Fibroblast of lung (primary cell): ENCODE data around the gene SUPT16H. TPM values are rescaled to one million over a fixed set of nuclear protein-coding genes. Genes with fewer than 3 reads are reported as not detected.

ENCODE experiments used
- DNase-seq, 2 donors: peaks; one replicate each; pipeline versions ENCODE4 v3.0.0 to v3.0.0-alpha.2; 2010; ENCODE audit warnings: low read depth in 2 of 2
- H2AFZ ChIP-seq: 2 replicates; pipeline ENCODE4 v1.5.1; 2012; ENCODE audit warnings: low read length, control low read depth, inconsistent platforms
- H3K27ac ChIP-seq: 2 replicates; pipeline ENCODE4 v1.5.1; 2011; ENCODE audit warnings: low read length, control low read depth; ENCODE audit not compliant: insufficient read depth
- H3K27me3 ChIP-seq: 2 replicates; pipeline ENCODE4 v1.5.1; 2011; ENCODE audit warnings: mild to moderate bottlenecking, low read length; ENCODE audit not compliant: control insufficient read depth, insufficient read depth
- H3K36me3 ChIP-seq: 2 replicates; pipeline ENCODE4 v1.5.1; 2011; ENCODE audit warnings: low read length; ENCODE audit not compliant: control insufficient read depth, insufficient read depth
- H3K4me1 ChIP-seq: 2 replicates; pipeline ENCODE4 v1.5.1; 2011; ENCODE audit warnings: low read length; ENCODE audit not compliant: control insufficient read depth, insufficient read depth; ENCODE audit errors: extremely low read depth
- H3K4me2 ChIP-seq: 2 replicates; pipeline ENCODE4 v1.5.1; 2011; ENCODE audit warnings: low read length, control low read depth; ENCODE audit not compliant: insufficient read depth; ENCODE audit errors: extremely low read depth
- H3K4me3 ChIP-seq, 4 experiments: fragments of 200-600 bp in 1 of 4; sonication (generic) in 1 of 4; replicated peaks in 1 of 4; 2 replicates each; pipeline ENCODE4 v1.5.1; 2011 to 2016; ENCODE audit warnings: low read length in 4 of 4, low read depth in 3 of 4, mild to moderate bottlenecking in 3 of 4, control low read depth in 2 of 4, inconsistent platforms in 1 of 4, mixed read lengths in 1 of 4; ENCODE audit not compliant: insufficient read depth in 1 of 4; ENCODE audit errors: control extremely low read depth in 1 of 4
- H3K79me2 ChIP-seq: 2 replicates; pipeline ENCODE4 v1.5.1; 2012; ENCODE audit warnings: mild to moderate bottlenecking, low read length, inconsistent platforms; ENCODE audit not compliant: control insufficient read depth, insufficient read depth
- H3K9ac ChIP-seq: 2 replicates; pipeline ENCODE4 v1.5.1; 2011; ENCODE audit warnings: mild to moderate bottlenecking, low read length, control low read depth; ENCODE audit not compliant: insufficient read depth
- H3K9me3 ChIP-seq: 2 replicates; pipeline ENCODE4 v1.5.1; 2012; ENCODE audit warnings: low read depth, low read length; ENCODE audit not compliant: control insufficient read depth, insufficient read depth
- H4K20me1 ChIP-seq: 2 replicates; pipeline ENCODE4 v1.5.1; 2011; ENCODE audit warnings: low read length; ENCODE audit not compliant: control insufficient read depth, insufficient read depth; ENCODE audit errors: extremely low read depth
- CTCF ChIP-seq, 2 donors: IDR thresholded peaks in 1 of 2; conservative IDR thresholded peaks in 1 of 2; 1 replicate in 1 of 2; 2 replicates in 1 of 2; pipeline ENCODE4 v1.5.1; 2011 to 2012; ENCODE audit warnings: low read length in 2 of 2, control low read depth in 1 of 2, inconsistent platforms in 1 of 2, low read depth in 1 of 2, mild to moderate bottlenecking in 1 of 2
- EZH2 ChIP-seq: IDR thresholded peaks from 2 replicates; pipeline ENCODE4 v1.5.1; 2012; ENCODE audit warnings: low read length, control low read depth, mild to moderate bottlenecking; ENCODE audit errors: missing control alignments
- polyA plus RNA-seq, 2 donors: library from polyadenylated mRNA; depleted of rRNA in 1 of 2; stranded (reverse) in 1 of 2; unstranded in 1 of 2; fragments of >200 nt; gene quantifications; 2 replicates each; pipeline ENCODE4 v1.2.1, GENCODE V29; 2011 to 2012; ENCODE audit warnings: missing spikeins in 1 of 2
- total RNA-seq: library from RNA; depleted of rRNA; stranded (reverse); fragments of >200 nt; gene quantifications from 2 replicates; pipeline ENCODE4 v1.2.1, GENCODE V29; 2014

SUPT16H gene
- total and polyA plus RNA-seq, 2 donors (not counting 1 experiment from before 2014, with no cell fraction given): 58.7 to 66.1 TPM

GRCh38 chr14:21350539-21350938 is 33.3 kb downstream of the SUPT16H start:
- Histone ChIP-seq H3K9me3 (no peaks in the 10 kb centered on the region), H3K27ac (no peak overlapping the region), H3K4me2 (no peak overlapping the region), H3K36me3 (peaks cover 2% of the 10 kb centered on the region), H3K4me1 (no peaks in the 10 kb centered on the region), H4K20me1 (no peaks in the 10 kb centered on the region), H3K27me3 (no peaks in the 10 kb centered on the region), H3K4me3 (no peak overlapping the region), H2AFZ (no peak overlapping the region), H3K79me2 (no peaks in the 10 kb centered on the region), H3K9ac (no peak overlapping the region)
- TF ChIP-seq EZH2 (no peak), CTCF (conservative IDR thresholded peaks at IDR 0.05 in 1 of 2, IDR thresholded peaks at IDR 0.05 in 1 of 2; ENCODE audit: low read depth in 1 of 2, low read length in 2 of 2) (no peak)
- no peak for DNase-seq

- Histone ChIP-seq H3K4me3 (no peak overlapping the region), H3K4me1 (no peaks in the 10 kb centered on the region), H4K20me1 (no peaks in the 10 kb centered on the region), H3K27ac (no peak overlapping the region), H3K9ac (no peak overlapping the region), H2AFZ (no peak overlapping the region), H3K4me2 (no peak overlapping the region), H3K79me2 (no peaks in the 10 kb centered on the region), H3K9me3 (no peaks in the 10 kb centered on the region), H3K27me3 (no peaks in the 10 kb centered on the region), H3K36me3 (peaks cover under 1% of the 10 kb centered on the region)
- DNase-seq: peak in 1 of 2 donors; percentile 13
- TF ChIP-seq CTCF (conservative IDR thresholded peaks at IDR 0.05 in 1 of 2, IDR thresholded peaks at IDR 0.05 in 1 of 2; ENCODE audit: low read depth in 1 of 2, low read length in 2 of 2) (no peak), EZH2 (no peak)
Observed at GRCh38 chr14:21347201-21347600, 36.6 kb downstream of the SUPT16H start.

GRCh38 chr14:21346532-21347135 is 37.2 kb downstream of the SUPT16H start:
- H3K4me2 ChIP-seq: no peak overlapping the region
- no peaks in the 10 kb centered on the region for H3K36me3 ChIP-seq
- no peak overlapping the region for H3K27ac ChIP-seq
- H4K20me1 ChIP-seq: no peaks in the 10 kb centered on the region
- H3K9ac ChIP-seq: no peak overlapping the region
- H3K79me2 ChIP-seq: no peaks in the 10 kb centered on the region
- DNase-seq: peak; percentile 41 to 43
- no peak overlapping the region for H2AFZ ChIP-seq
- no peaks in the 10 kb centered on the region for H3K9me3 ChIP-seq
- no peaks in the 10 kb centered on the region for H3K4me1 ChIP-seq
- H3K4me3 ChIP-seq: no peak overlapping the region
- H3K27me3 ChIP-seq: no peaks in the 10 kb centered on the region
- no peak for TF ChIP-seq CTCF (conservative IDR thresholded peaks at IDR 0.05 in 1 of 2, IDR thresholded peaks at IDR 0.05 in 1 of 2; ENCODE audit: low read depth in 1 of 2, low read length in 2 of 2)
- TF ChIP-seq EZH2: no peak
